Activated T-cell treated with anti-CD3 and anti-CD28 coated beads for 48 hours (primary cell): Measurements from ENCODE around the gene FSD1.
"Not testable (repeated sequence)": the region's sequence is repeated elsewhere in the genome, so short reads cannot be mapped to it uniquely, and the experiment has no call there.

ENCODE experiments used
- DNase-seq: peaks from one replicate; pipeline ENCODE4 v3.0.0-alpha.2; 2020; ENCODE audit warnings: low read depth

FSD1 gene

GRCh38 chr19:4345342-4346019 is 41.1 kb downstream of the FSD1 start:
- DNase-seq: no peak

- no peak for DNase-seq
Observed at GRCh38 chr19:4346020-4346383, 41.6 kb downstream of the FSD1 start.

DNA sequence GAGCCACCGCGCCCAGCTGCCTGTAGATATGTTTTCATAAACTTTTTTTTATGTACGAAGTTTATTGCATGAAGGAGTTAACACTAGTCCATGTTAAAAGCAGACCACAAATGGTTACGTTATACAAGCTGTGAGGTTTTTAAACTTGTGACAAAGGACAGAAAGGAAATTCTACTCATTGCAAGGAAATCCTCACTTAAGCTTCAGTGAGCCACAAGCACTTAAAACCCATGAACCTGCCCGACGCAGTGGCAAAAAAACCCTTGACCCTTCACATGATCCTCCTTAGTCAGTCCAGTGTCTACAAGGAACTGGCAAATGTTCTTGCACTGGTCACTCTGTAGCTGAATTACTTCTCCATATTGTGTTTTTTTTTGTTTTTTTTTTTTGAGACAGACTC is 43.1 kb downstream of the FSD1 start:
- DNase-seq: no peak

DNA sequence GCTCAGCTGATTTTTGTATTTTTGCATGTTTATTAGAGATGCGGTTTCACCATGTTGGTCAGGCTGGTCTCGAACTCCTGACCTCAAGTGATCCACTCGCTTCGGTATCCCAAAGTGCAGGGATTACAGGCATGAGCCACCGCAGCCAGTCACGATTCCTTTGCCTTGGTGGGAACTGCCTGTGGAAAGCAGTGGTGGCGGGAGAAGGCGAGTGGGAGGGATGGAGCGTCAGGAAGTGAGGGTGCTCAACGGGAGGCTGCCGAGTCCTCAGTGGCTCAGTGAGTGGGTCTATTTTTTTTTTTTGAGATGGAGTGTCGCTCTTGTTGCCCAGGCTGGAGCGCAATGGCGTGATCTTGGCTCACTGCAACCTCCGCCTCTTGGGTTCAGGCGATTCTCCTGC is 44.8 kb downstream of the FSD1 start:
- not testable (repeated sequence) for DNase-seq

- no peak for DNase-seq
Observed at GRCh38 chr19:4350111-4350510, 45.7 kb downstream of the FSD1 start.

DNA sequence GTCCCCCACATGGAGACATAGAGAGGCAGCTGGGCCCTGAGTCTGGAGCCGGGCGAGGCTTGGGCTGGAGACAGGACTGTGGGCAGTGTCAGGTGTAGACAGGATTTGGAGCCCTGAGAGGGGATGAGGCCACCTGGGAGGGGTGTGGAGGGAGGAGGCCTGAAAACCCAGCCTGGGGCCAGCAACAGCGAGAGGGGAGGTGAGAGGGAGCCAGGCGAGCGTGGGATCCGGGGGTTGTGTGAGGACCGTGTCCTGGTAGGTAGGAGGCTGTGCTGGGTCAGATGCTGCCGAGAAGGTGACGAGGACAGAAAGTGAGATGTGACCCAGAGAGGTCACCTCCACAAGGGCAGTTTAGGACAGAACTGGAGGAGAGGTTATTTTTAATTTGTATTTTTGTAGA is 46.3 kb downstream of the FSD1 start:
- no peak for DNase-seq

GRCh38 chr19:4352701-4353121 is 48.3 kb downstream of the FSD1 start:
- DNase-seq: peak; percentile 35

DNA sequence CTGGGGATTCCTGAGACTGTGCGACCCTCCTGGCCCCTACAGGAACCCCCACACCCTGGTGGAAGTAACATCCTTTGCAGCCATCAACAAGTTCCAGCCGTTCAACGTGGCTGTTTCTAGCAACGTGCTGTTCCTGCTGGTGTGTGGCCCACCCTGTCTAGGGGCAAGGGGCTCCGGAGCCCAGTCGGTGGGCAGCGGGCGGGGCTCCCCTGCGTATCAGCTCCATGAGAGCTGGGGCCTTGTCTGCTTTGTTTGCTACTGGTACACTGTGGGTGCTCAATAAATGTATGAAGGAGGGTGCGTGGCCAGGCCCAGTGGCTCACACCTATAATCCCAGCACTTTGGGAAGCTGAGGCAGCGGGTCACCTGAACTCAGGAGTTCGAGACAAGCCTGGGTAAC is 49.9 kb downstream of the FSD1 start:
- no peak for DNase-seq

GRCh38 chr19:4354897-4355296 is 50.5 kb downstream of the FSD1 start:
- no peak for DNase-seq

DNA sequence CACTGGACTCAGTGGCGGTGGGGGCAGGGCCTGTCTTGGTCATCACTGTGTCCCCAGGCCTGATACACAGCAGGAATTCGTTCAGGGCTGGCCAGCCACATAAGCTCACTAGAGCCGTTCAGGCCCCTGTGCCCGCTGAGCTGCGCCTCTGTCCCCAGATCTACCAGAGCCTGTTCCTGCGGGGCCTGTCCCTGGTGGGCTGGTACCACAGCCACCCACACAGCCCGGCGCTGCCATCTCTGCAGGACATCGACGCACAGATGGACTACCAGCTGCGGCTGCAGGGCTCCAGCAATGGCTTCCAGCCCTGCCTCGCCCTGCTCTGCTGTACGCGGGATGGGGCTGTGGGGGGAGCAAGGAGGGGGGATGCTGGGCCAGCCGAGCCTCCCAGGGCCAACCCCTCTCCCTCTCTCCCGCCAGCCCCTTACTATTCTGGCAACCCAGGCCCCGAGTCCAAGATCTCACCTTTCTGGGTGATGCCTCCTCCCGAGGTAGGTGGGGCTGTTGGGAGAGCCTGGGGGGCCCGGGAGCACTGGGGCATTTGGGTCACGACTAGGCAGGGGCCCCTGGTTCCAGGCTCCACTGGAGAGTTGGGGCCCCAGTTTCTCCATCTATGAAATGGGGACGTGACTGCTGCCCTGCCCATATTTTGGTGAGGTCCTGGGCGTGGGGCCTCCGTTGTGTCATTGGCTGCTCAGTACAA is 52.8 kb downstream of the FSD1 start:
- no peak for DNase-seq

DNA sequence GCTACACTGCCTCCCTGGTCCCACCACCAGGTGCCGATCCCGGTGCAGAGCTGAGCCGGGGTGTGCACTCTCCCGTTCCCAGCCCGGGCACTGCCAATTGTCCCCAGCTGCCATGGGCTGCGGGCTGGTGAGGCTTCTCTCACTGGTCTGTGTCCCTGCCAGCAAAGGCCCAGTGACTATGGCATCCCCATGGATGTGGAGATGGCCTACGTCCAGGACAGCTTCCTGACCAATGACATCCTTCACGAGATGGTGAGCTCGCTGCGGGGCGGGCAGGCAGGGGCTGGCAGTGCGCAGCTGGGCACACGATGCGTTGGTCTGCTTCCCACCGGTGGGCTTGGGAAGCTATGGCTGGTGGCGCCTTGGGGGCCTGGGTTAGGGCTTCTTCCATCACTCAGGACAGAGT is 53.5 kb downstream of the FSD1 start:
- DNase-seq: no peak

DNA sequence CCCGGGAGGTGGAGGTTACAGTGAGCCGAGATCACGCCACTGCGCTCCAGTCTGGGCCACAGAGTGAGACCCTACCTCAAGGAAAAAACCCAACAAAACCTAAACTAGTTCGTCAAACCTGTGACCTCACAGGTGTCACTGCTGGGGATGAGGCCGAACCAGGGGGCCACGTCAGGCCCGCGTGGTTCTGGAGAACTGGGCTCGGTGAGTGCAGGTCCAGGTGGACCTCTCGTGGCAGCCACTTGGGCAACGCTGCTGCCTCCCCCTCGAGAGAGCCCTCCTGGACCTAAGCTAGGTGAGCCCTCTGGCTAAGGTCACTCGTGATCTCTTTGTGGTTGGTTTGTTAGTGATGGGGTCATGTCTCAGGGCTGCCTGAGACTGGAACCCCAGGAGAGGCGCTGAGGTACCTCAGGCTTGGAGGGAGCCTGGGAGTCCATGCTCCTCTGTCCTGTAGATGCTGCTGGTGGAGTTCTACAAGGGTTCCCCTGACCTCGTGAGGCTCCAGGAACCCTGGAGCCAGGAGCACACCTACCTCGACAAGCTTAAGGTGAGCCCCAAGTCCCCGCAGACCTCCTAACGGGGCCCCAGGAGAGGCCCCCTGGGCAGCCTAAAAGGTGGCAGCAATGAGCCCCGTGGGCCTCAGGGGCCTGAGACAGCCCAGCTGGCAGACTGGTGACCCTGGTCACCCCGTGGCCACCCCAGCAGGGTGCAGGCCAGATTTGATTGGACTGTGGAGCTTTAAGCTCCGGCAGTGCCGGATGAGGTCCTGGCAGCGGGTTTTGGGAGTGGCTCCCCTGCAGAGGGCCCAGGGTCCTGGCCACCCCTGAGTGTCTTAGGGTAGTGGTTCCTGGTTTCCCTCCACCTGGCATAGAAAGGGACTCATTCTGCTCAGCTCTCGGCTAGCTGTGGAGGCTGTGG is 54.6 kb downstream of the FSD1 start:
- DNase-seq: no peak

- no peak for DNase-seq
Observed at GRCh38 chr19:4359627-4360000, 55.2 kb downstream of the FSD1 start.

- no peak for DNase-seq
Observed at GRCh38 chr19:4360081-4360569, 55.7 kb downstream of the FSD1 start.

DNA sequence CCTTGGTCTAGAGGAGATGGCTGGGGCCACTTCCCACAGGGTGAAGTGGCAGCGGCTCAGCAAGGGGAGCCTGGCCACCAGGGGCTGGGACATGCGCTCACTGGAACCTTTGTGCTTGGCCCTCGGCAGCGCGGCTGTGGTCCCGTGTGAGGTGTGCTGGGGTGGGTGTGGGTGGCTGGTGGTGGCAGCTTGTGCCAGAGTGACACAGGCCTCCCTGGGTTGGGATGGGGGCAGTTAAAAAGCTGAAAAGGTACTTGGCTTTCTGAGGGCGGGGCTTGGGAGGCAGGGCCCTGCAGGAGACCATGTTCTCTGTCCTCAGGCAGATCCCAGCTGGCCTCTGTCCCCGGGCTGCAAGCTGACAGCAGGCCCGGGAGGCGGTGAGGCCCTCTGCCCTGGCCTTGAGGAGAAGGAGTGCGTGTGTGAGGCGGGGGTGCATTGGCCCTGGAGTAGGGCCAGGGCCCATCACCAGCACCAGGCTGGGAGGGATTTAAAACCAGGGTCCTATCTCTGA is 56.3 kb downstream of the FSD1 start:
- no peak for DNase-seq

GRCh38 chr19:4361152-4362046 is 57.0 kb downstream of the FSD1 start:
- DNase-seq: no peak

GRCh38 chr19:4362101-4362828 is 57.9 kb downstream of the FSD1 start:
- no peak for DNase-seq

DNA sequence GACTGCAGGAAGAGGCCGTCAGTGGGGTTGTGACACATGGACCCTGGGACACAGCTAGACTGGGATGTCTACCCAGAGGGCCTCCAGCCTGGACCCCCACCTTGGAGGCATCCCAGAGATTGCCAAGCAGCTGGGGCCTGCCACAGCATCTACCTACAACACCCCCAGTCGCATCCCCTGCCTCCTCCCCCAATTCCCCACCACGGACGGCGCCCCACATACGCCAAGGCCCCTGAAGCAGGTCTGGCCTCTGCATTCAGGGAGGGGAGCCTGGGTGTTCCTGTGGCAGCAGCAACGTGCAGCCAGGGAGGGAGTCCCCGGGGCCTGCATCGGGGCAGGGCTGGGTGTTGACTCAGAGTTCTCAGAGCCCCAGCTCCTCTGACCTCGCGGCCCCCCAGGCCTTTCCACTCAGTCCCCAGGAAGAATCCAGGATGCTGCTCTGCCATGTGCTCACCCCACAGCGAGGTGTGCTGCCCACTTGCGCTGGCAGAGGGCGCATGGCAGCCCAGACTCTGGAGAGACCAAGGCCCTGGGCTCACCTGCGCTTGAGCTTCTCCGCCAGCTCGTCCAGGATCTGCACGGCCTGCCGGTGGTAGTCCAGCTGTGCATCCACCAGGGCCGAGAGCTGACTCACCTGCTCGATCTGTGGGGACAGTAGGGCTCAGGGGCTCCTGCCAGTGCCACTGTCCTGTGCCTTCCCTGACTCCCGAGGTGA is 58.6 kb downstream of the FSD1 start:
- no peak for DNase-seq

- no peak for DNase-seq
Observed at GRCh38 chr19:4363571-4364304, 59.3 kb downstream of the FSD1 start.
